ENCODE measurements around the gene ARHGEF12. TPM values are rescaled to one million over a fixed set of nuclear protein-coding genes. Genes with fewer than 3 reads are reported as not detected.

ARHGEF12 gene
- total and polyA plus RNA-seq, 3 donors from 2014 or later = 26.6 to 74.1 (median 72.7) TPM

- H3K27me3 ChIP-seq = no peaks in the 10 kb centered on the region
- intact Hi-C loops (cut with DNase I; ENCODE audit: low total_unique reads) = no loop called here
- H3K9me3 ChIP-seq = no peaks in the 10 kb centered on the region
- DNase-seq = no peak
- 87 to 92% methylated on average over 13 of the region's 13 CpGs for WGBS, 2 donors
- no peak overlapping the region for H3K27ac ChIP-seq
- TF ChIP-seq POLR2A (IDR thresholded peaks at IDR 0.05) = no peak
- H3K4me1 ChIP-seq = peaks cover 4% of the 10 kb centered on the region
- no peaks in the 10 kb centered on the region for H3K36me3 ChIP-seq (ENCODE audit: low read depth, missing control alignments)
- H3K4me3 ChIP-seq = no peak overlapping the region
These were observed 200.0 kb downstream of the ARHGEF12 start for GRCh38 chr11:120536091-120536796.

- TF ChIP-seq POLR2A (IDR thresholded peaks at IDR 0.05) (no peak), CTCF (IDR thresholded peaks at IDR 0.05) (no peak)
- 97 to 100% methylated on average over 2 to 11 of the region's 11 CpGs for whole genome bisulfite sequencing, 2 donors
- intact Hi-C loops (cut with DNase I; ENCODE audit: low total_unique reads) = no loop called here
- Histone ChIP-seq H3K27me3 (no peaks in the 10 kb centered on the region), H3K4me1 (peaks cover 4% of the 10 kb centered on the region), H3K9me3 (no peaks in the 10 kb centered on the region), H3K27ac (no peak overlapping the region), H3K4me3 (no peak overlapping the region), H3K36me3 (ENCODE audit: low read depth, missing control alignments) (no peaks in the 10 kb centered on the region)
- DNase-seq = no peak
These were observed 200.6 kb downstream of the ARHGEF12 start for GRCh38 chr11:120536797-120537169.

- no peak for TF ChIP-seq CTCF (IDR thresholded peaks at IDR 0.05)
- TF ChIP-seq POLR2A (IDR thresholded peaks at IDR 0.05) = no peak
- no peaks in the 10 kb centered on the region for H3K9me3 ChIP-seq
- DNase-seq = no peak
- H3K27ac ChIP-seq = no peak overlapping the region
- no peaks in the 10 kb centered on the region for H3K36me3 ChIP-seq (ENCODE audit: low read depth, missing control alignments)
- WGBS, 2 donors = 95 to 96% methylated on average over 12 of the region's 12 CpGs
- H3K4me3 ChIP-seq = no peak overlapping the region
- H3K27me3 ChIP-seq = no peaks in the 10 kb centered on the region
- H3K4me1 ChIP-seq = no peaks in the 10 kb centered on the region
- intact Hi-C loops (cut with DNase I; ENCODE audit: low total_unique reads) = no loop called here
These were observed 201.8 kb downstream of the ARHGEF12 start for GRCh38 chr11:120537996-120538395.

- Histone ChIP-seq H3K4me1 (no peaks in the 10 kb centered on the region), H3K9me3 (no peaks in the 10 kb centered on the region), H3K36me3 (ENCODE audit: low read depth, missing control alignments) (no peaks in the 10 kb centered on the region), H3K4me3 (no peak overlapping the region), H3K27ac (no peak overlapping the region), H3K27me3 (no peaks in the 10 kb centered on the region)
- intact Hi-C loops (cut with DNase I; ENCODE audit: low total_unique reads) = no loop called here
- WGBS, 2 donors = 100% methylated on average over 2 of the region's 2 CpGs
- no peak for TF ChIP-seq CTCF (IDR thresholded peaks at IDR 0.05)
- TF ChIP-seq POLR2A (IDR thresholded peaks at IDR 0.05) = no peak
- DNase-seq = no peak
These were observed 202.5 kb downstream of the ARHGEF12 start for GRCh38 chr11:120538707-120539106.

Small RNA genes within 50 kb of the gene (small RNA-seq; reads per million reads assigned to genes)
- 814 to 1,052 reads per million in 2 donors for gene RF00100

Other genes starting within 250 kb of the ARHGEF12 start
- gene TRIM29, start 198.3 kb upstream of the ARHGEF12 start, total RNA-seq = 10 to 100 TPM; 11.6 to 12.3 TPM
- 18.2 TPM for gene TRIM29, start 198.3 kb upstream of the ARHGEF12 start, polyA plus RNA-seq (ENCODE audit: insufficient read depth, low read depth, low replicate concordance)
- gene OAF, start 125.4 kb upstream of the ARHGEF12 start, total RNA-seq = 10 to 100 TPM in 1 of 2 donors, 1 to 10 TPM in 1; 8.5 to 11.0 TPM
- 22.6 TPM for gene OAF, start 125.4 kb upstream of the ARHGEF12 start, polyA plus RNA-seq (ENCODE audit: insufficient read depth, low read depth, low replicate concordance)
- gene POU2F3, start 96.3 kb upstream of the ARHGEF12 start, total RNA-seq = under 1 TPM; 0.16 to 0.31 TPM
- gene POU2F3, start 96.3 kb upstream of the ARHGEF12 start, polyA plus RNA-seq (ENCODE audit: insufficient read depth, low read depth, low replicate concordance) = 0.49 TPM
- 10 to 100 TPM; 12.6 to 14.0 TPM for gene TLCD5, start 11.1 kb upstream of the ARHGEF12 start, total RNA-seq
- 7.9 TPM for gene TLCD5, start 11.1 kb upstream of the ARHGEF12 start, polyA plus RNA-seq (ENCODE audit: insufficient read depth, low read depth, low replicate concordance)
- 1 to 10 TPM; 2.6 TPM for gene GRIK4, start 175.3 kb downstream of the ARHGEF12 start, total RNA-seq
- 3.0 TPM for gene GRIK4, start 175.3 kb downstream of the ARHGEF12 start, polyA plus RNA-seq (ENCODE audit: insufficient read depth, low read depth, low replicate concordance)